RWPE1 (cell line): ENCODE results near the gene SIAH2.

Source experiments
- CTCF ChIA-PET: fragments of 350-600 bp; sonication (Branson Sonifier 250); formaldehyde crosslinking; extraction: SDS; loops from one replicate; lab custom pipeline; 2021; lab: Yijun Ruan, JAX
- POLR2A ChIA-PET: fragments of 400-600 bp; formaldehyde crosslinking; extraction: SDS; loops from one replicate; lab custom pipeline; 2020; ENCODE audit warnings: antibody characterized with exemption; ENCODE audit not compliant: low non-redundant PET; lab: Yijun Ruan, JAX
- DNase-seq: peaks from one replicate; pipeline ENCODE4 v3.0.0; 2012; ENCODE audit warnings: low spot score
- H3K27ac ChIP-seq: fragments of 450-650 bp; 2 replicates; pipeline ENCODE4 v1.5.1; 2017
- TF ChIP-seq, protein P1 (sequence below): fragments of 450-650 bp; conservative IDR thresholded peaks from 2 replicates; pipeline ENCODE4 v1.5.1; 2017; ENCODE audit warnings: low read depth, mild to moderate bottlenecking

Gene SIAH2

DNA sequence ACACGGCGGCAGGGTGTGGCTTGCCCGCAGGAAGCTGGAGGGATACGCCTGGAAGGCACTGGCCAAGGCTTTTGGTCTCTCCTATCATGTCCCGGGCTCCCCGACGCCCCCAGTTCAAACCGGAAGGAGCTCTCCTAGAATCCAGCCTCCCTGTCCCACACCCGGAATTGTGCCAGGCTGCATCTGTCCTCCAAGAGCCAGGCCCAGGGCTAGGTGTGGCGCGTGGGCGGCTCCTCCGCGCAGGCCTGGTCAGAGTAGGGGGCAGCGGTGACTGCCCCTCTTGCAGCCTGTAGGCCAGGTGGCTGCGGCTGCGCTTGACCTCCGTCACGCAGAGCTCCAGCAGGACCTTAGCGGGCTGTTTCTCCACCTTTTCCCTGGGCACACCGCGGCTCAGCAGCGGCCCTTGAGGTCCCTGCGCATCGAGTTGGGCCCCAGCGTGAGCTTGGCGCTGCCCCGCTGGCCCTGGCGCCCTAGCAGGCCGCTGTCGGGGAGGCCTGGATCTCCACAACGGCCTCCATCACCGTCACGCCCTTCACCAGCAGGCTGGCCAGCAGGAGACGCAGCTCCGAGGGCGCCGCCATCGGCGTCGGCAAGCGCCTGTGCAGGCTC, 15.9 kb upstream of the SIAH2 start:
- TF ChIP-seq, protein P1, sequence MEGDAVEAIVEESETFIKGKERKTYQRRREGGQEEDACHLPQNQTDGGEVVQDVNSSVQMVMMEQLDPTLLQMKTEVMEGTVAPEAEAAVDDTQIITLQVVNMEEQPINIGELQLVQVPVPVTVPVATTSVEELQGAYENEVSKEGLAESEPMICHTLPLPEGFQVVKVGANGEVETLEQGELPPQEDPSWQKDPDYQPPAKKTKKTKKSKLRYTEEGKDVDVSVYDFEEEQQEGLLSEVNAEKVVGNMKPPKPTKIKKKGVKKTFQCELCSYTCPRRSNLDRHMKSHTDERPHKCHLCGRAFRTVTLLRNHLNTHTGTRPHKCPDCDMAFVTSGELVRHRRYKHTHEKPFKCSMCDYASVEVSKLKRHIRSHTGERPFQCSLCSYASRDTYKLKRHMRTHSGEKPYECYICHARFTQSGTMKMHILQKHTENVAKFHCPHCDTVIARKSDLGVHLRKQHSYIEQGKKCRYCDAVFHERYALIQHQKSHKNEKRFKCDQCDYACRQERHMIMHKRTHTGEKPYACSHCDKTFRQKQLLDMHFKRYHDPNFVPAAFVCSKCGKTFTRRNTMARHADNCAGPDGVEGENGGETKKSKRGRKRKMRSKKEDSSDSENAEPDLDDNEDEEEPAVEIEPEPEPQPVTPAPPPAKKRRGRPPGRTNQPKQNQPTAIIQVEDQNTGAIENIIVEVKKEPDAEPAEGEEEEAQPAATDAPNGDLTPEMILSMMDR = no peak
- ChIA-PET CTCF (interaction anchor here (0.6 to 0.8 kb wide), 3 partner anchors 12 to 878 kb away, joined by 3 to 4 read pairs (median 3); no protein-coding TSS in a partner anchor), POLR2A (no interaction called here)
- no peak for DNase-seq
- no peak overlapping the region for H3K27ac ChIP-seq

DNA sequence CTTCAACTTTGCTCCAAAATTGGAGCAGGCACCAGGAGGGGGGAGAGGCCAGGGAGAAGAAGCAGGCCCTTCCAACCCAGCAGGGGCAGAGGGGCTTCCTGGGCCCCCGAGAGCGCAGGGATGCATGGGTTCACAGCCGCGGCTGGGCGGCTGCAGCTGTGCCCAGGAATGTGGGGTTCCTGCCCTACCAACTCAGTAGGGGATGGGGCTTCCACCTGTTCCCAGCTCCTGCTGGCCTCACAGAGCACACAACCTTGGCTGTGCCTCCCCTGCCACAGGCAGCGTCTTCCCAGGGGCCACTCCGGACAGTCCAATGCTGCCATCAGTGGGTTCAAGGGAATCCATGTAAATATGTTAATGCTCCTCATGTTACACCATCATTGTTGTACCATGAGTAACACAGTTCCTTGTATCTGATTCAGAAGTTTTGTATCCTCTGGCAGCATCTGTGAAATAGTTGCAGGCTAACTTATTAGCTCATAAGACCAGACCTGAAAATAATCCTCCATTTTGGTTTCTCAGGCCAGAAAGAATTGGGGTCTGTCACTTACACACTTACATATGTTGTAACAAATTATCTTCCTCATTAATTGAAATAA, 12.1 kb upstream of the SIAH2 start:
- POLR2A ChIA-PET = interaction anchor here (1.1 kb wide), 1 partner anchor 12 kb away, joined by 3 read pairs; the partner anchor contains the start of gene SIAH2
- CTCF ChIA-PET = no interaction called here
- DNase-seq = no peak
- TF ChIP-seq, protein P1 = no peak
- no peak overlapping the region for H3K27ac ChIP-seq

DNA sequence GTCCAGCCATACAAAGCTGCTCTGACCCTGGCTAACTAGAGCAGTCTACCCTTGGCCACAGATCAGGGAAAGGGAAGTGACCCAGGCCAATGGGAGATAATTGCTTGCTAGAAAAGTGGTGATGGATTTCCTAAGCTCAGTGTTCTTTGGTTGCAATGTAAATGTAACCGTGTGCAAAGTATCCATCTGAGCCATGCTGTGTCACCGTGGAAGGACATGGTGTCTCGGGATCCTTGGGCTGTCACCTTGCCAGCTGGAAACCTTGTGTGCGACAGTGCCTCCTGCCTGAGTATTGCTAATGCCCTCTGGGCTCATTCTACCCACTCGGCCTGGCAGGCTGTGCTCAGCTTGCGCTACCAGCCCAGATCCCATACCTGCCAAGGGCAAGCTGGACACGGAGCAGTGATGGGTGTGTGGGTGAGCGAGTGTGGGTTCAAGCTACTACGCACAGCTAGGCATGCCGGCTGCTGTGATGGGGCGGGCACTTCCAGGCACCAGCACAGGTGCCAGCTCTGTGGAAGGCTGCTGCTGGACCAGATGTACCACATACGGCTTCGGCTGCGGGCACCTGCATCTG, 10.7 kb upstream of the SIAH2 start:
- CTCF ChIA-PET = interaction anchor here (0.7 kb wide), 2 partner anchors 11 to 79 kb away, joined by 4 to 5 read pairs; no protein-coding TSS in a partner anchor
- DNase-seq = no peak
- POLR2A ChIA-PET = no interaction called here
- no peak overlapping the region for H3K27ac ChIP-seq
- TF ChIP-seq, protein P1 = no peak

DNA sequence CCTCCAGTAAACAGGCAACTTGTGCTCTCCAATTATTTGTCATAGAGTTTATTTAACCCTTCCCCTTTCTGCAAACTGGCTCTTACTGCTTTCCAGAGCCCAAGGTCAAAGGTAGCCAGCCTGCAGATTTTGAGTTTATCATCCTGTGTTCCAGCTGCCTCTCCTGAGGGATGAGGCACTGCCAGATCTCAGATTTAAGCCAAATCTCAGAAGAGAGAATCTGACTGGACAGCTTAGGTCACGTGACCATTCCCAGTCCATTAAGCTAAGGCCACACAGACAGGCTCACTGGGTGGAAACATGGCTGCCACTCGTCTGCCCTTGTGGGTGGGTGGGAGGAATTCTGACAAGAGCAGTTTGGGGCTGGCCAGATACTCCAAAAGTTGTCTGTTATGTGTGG, 8.6 kb upstream of the SIAH2 start:
- TF ChIP-seq, protein P1 = no peak
- DNase-seq = no peak
- POLR2A ChIA-PET = no interaction called here
- CTCF ChIA-PET = no interaction called here
- no peak overlapping the region for H3K27ac ChIP-seq

DNA sequence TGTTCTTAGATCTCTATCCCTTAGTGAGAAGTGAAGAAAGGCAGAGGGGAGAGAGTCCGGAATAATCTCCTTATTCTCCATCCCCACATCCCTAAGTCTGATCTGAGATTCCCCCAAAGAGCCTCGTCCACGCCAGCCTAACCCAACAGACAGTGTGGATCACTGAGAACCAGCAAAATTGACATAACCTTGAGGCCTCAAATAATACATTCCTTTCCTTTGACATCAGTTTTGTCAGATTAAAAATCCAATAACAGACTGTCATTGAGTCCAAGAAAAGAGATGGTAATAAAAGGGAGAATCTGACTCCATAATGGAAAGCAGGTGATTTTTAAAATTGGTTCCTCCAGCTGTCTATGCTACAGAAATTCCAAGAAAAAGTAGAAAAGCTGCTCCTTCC, 7.7 kb upstream of the SIAH2 start:
- no peak overlapping the region for H3K27ac ChIP-seq
- ChIA-PET POLR2A (no interaction called here), CTCF (no interaction called here)
- TF ChIP-seq, protein P1 = no peak
- DNase-seq = no peak

DNA sequence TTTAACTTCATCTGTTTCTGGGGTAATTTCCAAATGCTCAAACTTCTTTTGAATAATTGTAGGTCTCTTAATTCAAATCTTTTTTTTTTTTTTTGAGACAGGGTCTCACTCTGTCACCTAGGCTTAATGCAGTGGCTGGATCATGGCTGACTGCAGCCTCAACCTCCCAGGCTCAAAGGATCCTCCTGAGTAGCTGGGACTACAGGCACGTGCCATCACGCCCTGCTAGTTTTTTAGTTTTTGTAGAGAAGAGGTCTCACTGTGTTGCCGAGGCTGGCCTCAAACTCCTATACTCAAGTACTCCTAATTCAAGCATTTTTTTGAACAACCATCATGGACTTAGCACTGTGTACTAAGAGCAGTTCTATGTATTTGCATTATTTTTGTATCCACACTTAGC, 3.8 kb upstream of the SIAH2 start:
- TF ChIP-seq, protein P1 = no peak
- ChIA-PET POLR2A (no interaction called here), CTCF (interaction anchor here (0.6 kb wide), 2 partner anchors 14 to 1178 kb away, joined by 3 to 4 read pairs; no protein-coding TSS in a partner anchor)
- H3K27ac ChIP-seq = no peak overlapping the region
- no peak for DNase-seq
